ENCODE measurements around the gene GPHB5.
"Not testable (repeated sequence)": the region's sequence is repeated elsewhere in the genome, so short reads cannot be mapped to it uniquely, and the experiment has no call there.

GPHB5 gene

GRCh38 chr14:63318835-63319234 lies at the start of gene GPHB5:
TSS of gene GPHB5 (minus strand) at chr14:63318935. CDS start at chr14:63317849, 1,086 bp downstream.
- no peak for DNase-seq (ENCODE audit: low read depth in 2 of 2)

GRCh38 chr14:63367742-63368364 lies 49.1 kb upstream of the GPHB5 start:
- DNase-seq (ENCODE audit: low read depth in 2 of 2): no peak

GRCh38 chr14:63362389-63362819 lies 43.7 kb upstream of the GPHB5 start:
- DNase-seq (ENCODE audit: low read depth in 2 of 2): no peak

GRCh38 chr14:63361790-63362189 lies 43.1 kb upstream of the GPHB5 start:
- DNase-seq (ENCODE audit: low read depth in 2 of 2): no peak

GRCh38 chr14:63357841-63358240 lies 39.1 kb upstream of the GPHB5 start:
- DNase-seq (ENCODE audit: low read depth in 2 of 2): no peak

- no peak for DNase-seq (ENCODE audit: low read depth in 2 of 2)
Measured at GRCh38 chr14:63345826-63346225, 27.1 kb upstream of the GPHB5 start.

- no peak for DNase-seq (ENCODE audit: low read depth in 2 of 2)
Measured at GRCh38 chr14:63344336-63344735, 25.6 kb upstream of the GPHB5 start.

GRCh38 chr14:63343878-63344277 lies 25.1 kb upstream of the GPHB5 start:
- no peak for DNase-seq (ENCODE audit: low read depth in 2 of 2)

- no peak for DNase-seq (ENCODE audit: low read depth in 2 of 2)
Measured at GRCh38 chr14:63342371-63342770, 23.6 kb upstream of the GPHB5 start.

GRCh38 chr14:63328787-63329737 lies 10.3 kb upstream of the GPHB5 start:
- no peak for DNase-seq (ENCODE audit: low read depth in 2 of 2)

GRCh38 chr14:63326840-63327239 lies 8.1 kb upstream of the GPHB5 start:
- no peak for DNase-seq (ENCODE audit: low read depth in 2 of 2)

GRCh38 chr14:63322897-63323573 lies 4.3 kb upstream of the GPHB5 start:
- no peak for DNase-seq (ENCODE audit: low read depth in 2 of 2)

- DNase-seq (ENCODE audit: low read depth in 2 of 2): no peak
Measured at GRCh38 chr14:63322472-63322871, 3.7 kb upstream of the GPHB5 start.

- no peak for DNase-seq (ENCODE audit: low read depth in 2 of 2)
Measured at GRCh38 chr14:63308723-63309317, 9.9 kb downstream of the GPHB5 start.

- not testable (repeated sequence) for DNase-seq (ENCODE audit: low read depth in 2 of 2)
Measured at GRCh38 chr14:63304429-63304828, 14.3 kb downstream of the GPHB5 start.

GRCh38 chr14:63301891-63302534 lies 16.7 kb downstream of the GPHB5 start:
- no peak for DNase-seq (ENCODE audit: low read depth in 2 of 2)

GRCh38 chr14:63300854-63301253 lies 17.9 kb downstream of the GPHB5 start:
- no peak for DNase-seq (ENCODE audit: low read depth in 2 of 2)

GRCh38 chr14:63299351-63300110 lies 19.2 kb downstream of the GPHB5 start:
- DNase-seq (ENCODE audit: low read depth in 2 of 2): no peak

GRCh38 chr14:63297372-63298063 lies 21.2 kb downstream of the GPHB5 start:
- DNase-seq (ENCODE audit: low read depth in 2 of 2): no peak

- no peak for DNase-seq (ENCODE audit: low read depth in 2 of 2)
Measured at GRCh38 chr14:63296060-63296563, 22.6 kb downstream of the GPHB5 start.

Measured in stimulated activated CD4-positive, alpha-beta T cell treated with anti-CD3 and anti-CD28 coated beads, Interleukin-4, amount 100 ng/mL, for 48 hours (primary cell).